Measurements from ENCODE around the gene TRAPPC3.

TRAPPC3 gene

GRCh38 chr1:36119456-36119855 is 29.8 kb downstream of the TRAPPC3 start:
- TF ChIP-seq ZFX (IDR thresholded peaks at IDR 0.05; ENCODE audit: borderline replicate concordance) (no peak), CTCF (IDR thresholded peaks at IDR 0.05) (no peak)

GRCh38 chr1:36118447-36119204 is 30.7 kb downstream of the TRAPPC3 start:
- TF ChIP-seq CTCF (IDR thresholded peaks at IDR 0.05): no peak
- no peak for TF ChIP-seq ZFX (IDR thresholded peaks at IDR 0.05; ENCODE audit: borderline replicate concordance)
- no peak overlapping the region for H3K27ac ChIP-seq

More at GRCh38 chr1:36119456-36119855, 29.8 kb downstream of the TRAPPC3 start:
- H3K27ac ChIP-seq: no peak overlapping the region

GRCh38 chr1:36116901-36117300 is 32.4 kb downstream of the TRAPPC3 start:
- TF ChIP-seq CTCF (IDR thresholded peaks at IDR 0.05): no peak
- TF ChIP-seq ZFX (IDR thresholded peaks at IDR 0.05; ENCODE audit: borderline replicate concordance): no peak
- no peak overlapping the region for H3K27ac ChIP-seq

- no peak for TF ChIP-seq CTCF (IDR thresholded peaks at IDR 0.05)
- TF ChIP-seq ZFX (IDR thresholded peaks at IDR 0.05; ENCODE audit: borderline replicate concordance): no peak
- H3K27ac ChIP-seq: no peak overlapping the region
Observed at GRCh38 chr1:36115931-36116330, 33.4 kb downstream of the TRAPPC3 start.

GRCh38 chr1:36115200-36115669 is 34.1 kb downstream of the TRAPPC3 start:
- no peak for TF ChIP-seq ZFX (IDR thresholded peaks at IDR 0.05; ENCODE audit: borderline replicate concordance)
- TF ChIP-seq CTCF (IDR thresholded peaks at IDR 0.05): no peak
- no peak overlapping the region for H3K27ac ChIP-seq

- no peak overlapping the region for H3K27ac ChIP-seq
Observed at GRCh38 chr1:36114371-36114770, 34.9 kb downstream of the TRAPPC3 start.

More at GRCh38 chr1:36114371-36114770, 34.9 kb downstream of the TRAPPC3 start:
- TF ChIP-seq CTCF (IDR thresholded peaks at IDR 0.05): no peak
- no peak for TF ChIP-seq ZFX (IDR thresholded peaks at IDR 0.05; ENCODE audit: borderline replicate concordance)
